Loucy (cell line): ENCODE measurements around the gene THRSP.

Experiments
- H2AFZ ChIP-seq: fragments of 200-600 bp; sonication (generic); 2 replicates; pipeline ENCODE4 v1.6.0; 2016; ENCODE audit warnings: antibody characterized with exemption, mild to moderate bottlenecking, low read length, moderate library complexity
- H3F3A ChIP-seq: fragments of 200-600 bp; 2 replicates; pipeline ENCODE4 v1.6.0; 2016; ENCODE audit warnings: antibody characterized with exemption, low read depth, mild to moderate bottlenecking
- H3K27me3 ChIP-seq: fragments of 200-600 bp; sonication (generic); 2 replicates; pipeline ENCODE4 v1.6.1; 2014; ENCODE audit warnings: low read length, mild to moderate bottlenecking; ENCODE audit not compliant: insufficient read depth, poor library complexity, severe bottlenecking
- H3K36me3 ChIP-seq: fragments of 200-600 bp; sonication (generic); 2 replicates; pipeline ENCODE4 v1.6.1; 2016; ENCODE audit warnings: low read length; ENCODE audit not compliant: insufficient read depth
- H3K4me1 ChIP-seq: fragments of 200-600 bp; sonication (generic); 2 replicates; pipeline ENCODE4 v1.5.1; 2014; ENCODE audit warnings: low read length, mild to moderate bottlenecking; ENCODE audit not compliant: insufficient read depth, poor library complexity, severe bottlenecking
- H3K4me2 ChIP-seq: fragments of 200-600 bp; sonication (generic); 2 replicates; pipeline ENCODE4 v1.6.0; 2014; ENCODE audit warnings: antibody characterized with exemption, low read length, low read depth, mild to moderate bottlenecking; ENCODE audit not compliant: poor library complexity, severe bottlenecking
- H3K4me3 ChIP-seq: fragments of 200-600 bp; sonication (generic); 2 replicates; pipeline ENCODE4 v1.5.1; 2014; ENCODE audit warnings: low read length, mild to moderate bottlenecking, mixed read lengths; ENCODE audit not compliant: poor library complexity, severe bottlenecking
- H3K79me2 ChIP-seq: fragments of 200-600 bp; sonication (generic); 2 replicates; pipeline ENCODE4 v1.6.1; 2014; ENCODE audit warnings: low read length; ENCODE audit not compliant: insufficient read depth
- H3K9ac ChIP-seq: fragments of 200-600 bp; sonication (generic); 2 replicates; pipeline ENCODE4 v1.6.0; 2014; ENCODE audit warnings: mild to moderate bottlenecking, low read depth, low read length, moderate library complexity; ENCODE audit not compliant: poor library complexity, severe bottlenecking
- H3K9me2 ChIP-seq: fragments of 200-600 bp; sonication (generic); replicated peaks from 2 replicates; pipeline ENCODE4 v1.6.1; 2016; ENCODE audit warnings: low read depth, low read length, mixed read lengths
- H3K9me3 ChIP-seq: fragments of 200-600 bp; sonication (generic); 2 replicates; pipeline ENCODE4 v1.6.1; 2014; ENCODE audit warnings: mild to moderate bottlenecking, antibody characterized with exemption, low read length, low read depth; ENCODE audit not compliant: insufficient read depth
- H4K20me1 ChIP-seq: fragments of 200-600 bp; sonication (generic); 2 replicates; pipeline ENCODE4 v1.6.0; 2014; ENCODE audit warnings: antibody characterized with exemption, low read length, mild to moderate bottlenecking; ENCODE audit not compliant: insufficient read depth, poor library complexity, severe bottlenecking
- EZH2phosphoT487 ChIP-seq: fragments of 200-600 bp; IDR thresholded peaks from 2 replicates; pipeline ENCODE4 v1.6.1; 2018; ENCODE audit warnings: antibody characterized with exemption, mild to moderate bottlenecking, moderate library complexity, borderline replicate concordance
- TF ChIP-seq, protein P1 (sequence below): fragments of 200-600 bp; sonication (generic); conservative IDR thresholded peaks from 2 replicates; pipeline ENCODE4 v1.5.1; 2014; ENCODE audit warnings: mild to moderate bottlenecking, antibody characterized with exemption, low read length

THRSP gene

DNA sequence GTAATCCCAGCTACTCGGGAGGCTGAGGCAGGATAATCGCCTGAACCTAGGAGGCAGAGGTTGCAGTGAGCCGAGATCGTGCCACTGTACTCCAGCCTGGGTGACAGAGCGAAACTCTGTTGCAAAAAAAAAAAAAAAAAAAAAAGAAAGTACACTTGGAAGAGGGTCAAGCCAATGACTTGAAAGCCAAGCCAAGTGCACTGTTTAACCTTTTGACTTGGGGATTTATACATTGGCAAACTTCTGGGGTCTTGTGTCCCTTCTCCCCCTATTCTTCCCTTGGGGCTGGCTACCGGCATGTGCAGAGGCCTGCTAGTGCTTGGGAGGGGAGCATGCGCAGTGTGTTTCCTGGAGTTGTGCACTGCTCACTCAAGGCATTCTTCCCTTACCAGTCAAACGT lies 14.3 kb upstream of the THRSP start:
- Histone ChIP-seq H3K27me3 (no peaks in the 10 kb centered on the region), H4K20me1 (no peaks in the 10 kb centered on the region), H3K4me2 (no peak overlapping the region), H3F3A (no peaks in the 10 kb centered on the region), H3K9ac (no peak overlapping the region), H3K4me3 (no peak overlapping the region), H3K4me1 (no peaks in the 10 kb centered on the region), H2AFZ (no peak overlapping the region), H3K9me3 (no peaks in the 10 kb centered on the region), H3K36me3 (no peaks in the 10 kb centered on the region), H3K79me2 (no peaks in the 10 kb centered on the region), H3K9me2 (no peaks in the 10 kb centered on the region)
- no peak for TF ChIP-seq EZH2phosphoT487
- TF ChIP-seq, protein P1, sequence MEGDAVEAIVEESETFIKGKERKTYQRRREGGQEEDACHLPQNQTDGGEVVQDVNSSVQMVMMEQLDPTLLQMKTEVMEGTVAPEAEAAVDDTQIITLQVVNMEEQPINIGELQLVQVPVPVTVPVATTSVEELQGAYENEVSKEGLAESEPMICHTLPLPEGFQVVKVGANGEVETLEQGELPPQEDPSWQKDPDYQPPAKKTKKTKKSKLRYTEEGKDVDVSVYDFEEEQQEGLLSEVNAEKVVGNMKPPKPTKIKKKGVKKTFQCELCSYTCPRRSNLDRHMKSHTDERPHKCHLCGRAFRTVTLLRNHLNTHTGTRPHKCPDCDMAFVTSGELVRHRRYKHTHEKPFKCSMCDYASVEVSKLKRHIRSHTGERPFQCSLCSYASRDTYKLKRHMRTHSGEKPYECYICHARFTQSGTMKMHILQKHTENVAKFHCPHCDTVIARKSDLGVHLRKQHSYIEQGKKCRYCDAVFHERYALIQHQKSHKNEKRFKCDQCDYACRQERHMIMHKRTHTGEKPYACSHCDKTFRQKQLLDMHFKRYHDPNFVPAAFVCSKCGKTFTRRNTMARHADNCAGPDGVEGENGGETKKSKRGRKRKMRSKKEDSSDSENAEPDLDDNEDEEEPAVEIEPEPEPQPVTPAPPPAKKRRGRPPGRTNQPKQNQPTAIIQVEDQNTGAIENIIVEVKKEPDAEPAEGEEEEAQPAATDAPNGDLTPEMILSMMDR = no peak

DNA sequence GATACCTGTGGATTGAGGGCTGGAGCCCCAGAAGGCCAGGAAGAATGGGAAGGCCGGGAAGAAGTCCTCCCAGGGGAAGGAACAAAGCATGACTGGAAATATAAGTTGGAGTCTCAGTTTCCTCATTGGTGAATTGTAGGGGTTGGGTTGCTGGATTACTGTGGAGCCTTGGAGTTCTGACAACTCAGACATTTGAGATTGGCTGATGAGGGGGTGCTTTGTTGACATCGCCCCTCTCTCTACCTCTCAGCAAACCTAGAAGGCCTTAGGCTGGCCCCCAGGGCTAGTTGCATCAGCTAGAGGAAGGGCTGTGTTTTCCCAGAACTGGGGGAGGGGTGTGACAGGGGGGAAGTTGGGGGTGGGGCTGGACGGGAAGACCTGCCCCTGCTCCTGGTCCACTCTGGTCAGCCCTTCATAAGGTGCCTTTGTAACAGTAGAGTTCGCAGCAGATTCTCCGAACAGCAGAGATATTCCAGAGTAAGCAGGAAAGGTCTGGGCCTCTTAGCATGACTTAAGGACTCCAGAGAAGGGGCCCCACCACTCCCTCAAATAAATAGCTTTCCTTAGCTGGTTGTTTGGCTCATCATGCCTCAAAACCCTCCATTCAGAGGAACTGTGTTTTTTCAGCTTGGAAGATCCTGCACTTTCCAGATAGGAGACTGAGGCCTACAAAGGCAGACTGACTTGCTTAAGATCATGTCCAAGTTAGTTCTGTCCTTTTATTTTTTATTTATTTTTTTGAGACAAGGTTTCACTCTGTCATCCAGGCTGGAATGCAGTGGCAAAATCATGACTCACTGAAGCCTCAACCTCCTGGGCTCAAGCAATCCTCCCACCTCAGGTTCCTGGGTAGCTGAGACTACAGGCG lies 12.5 kb upstream of the THRSP start:
- H3K27me3 ChIP-seq = no peaks in the 10 kb centered on the region
- H3K4me2 ChIP-seq = no peak overlapping the region
- H3F3A ChIP-seq = no peaks in the 10 kb centered on the region
- H4K20me1 ChIP-seq = no peaks in the 10 kb centered on the region
- H3K79me2 ChIP-seq = no peaks in the 10 kb centered on the region
- H3K4me1 ChIP-seq = no peaks in the 10 kb centered on the region
- no peaks in the 10 kb centered on the region for H3K9me3 ChIP-seq
- TF ChIP-seq, protein P1 = no peak
- H2AFZ ChIP-seq = no peak overlapping the region
- H3K9ac ChIP-seq = no peak overlapping the region
- no peaks in the 10 kb centered on the region for H3K36me3 ChIP-seq
- no peak overlapping the region for H3K4me3 ChIP-seq
- H3K9me2 ChIP-seq = no peaks in the 10 kb centered on the region

DNA sequence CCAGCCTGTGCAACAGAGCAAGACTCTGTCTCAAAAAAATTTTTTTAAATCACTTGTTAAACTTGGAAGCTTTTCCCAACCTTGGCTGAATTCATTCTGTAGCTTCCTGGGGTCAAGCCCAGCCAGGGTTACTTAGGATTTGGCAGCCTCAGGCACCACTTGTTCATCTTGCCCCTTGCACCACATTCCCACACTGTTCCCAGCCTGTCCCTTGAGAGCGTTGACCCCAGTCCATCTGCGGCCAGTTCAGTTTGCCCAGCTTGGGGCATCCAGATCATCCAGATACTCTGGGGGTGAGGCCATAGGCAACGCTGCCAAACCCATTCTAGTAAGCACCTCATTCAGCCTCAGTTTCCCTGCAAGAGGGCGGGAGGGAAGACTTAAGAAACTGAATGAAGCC lies 8.7 kb upstream of the THRSP start:
- Histone ChIP-seq H2AFZ (no peak overlapping the region), H3K9me2 (no peaks in the 10 kb centered on the region), H3K79me2 (no peaks in the 10 kb centered on the region), H3F3A (no peaks in the 10 kb centered on the region), H3K4me3 (no peak overlapping the region), H3K27me3 (no peaks in the 10 kb centered on the region), H3K4me2 (no peak overlapping the region), H3K9me3 (no peaks in the 10 kb centered on the region), H3K36me3 (no peaks in the 10 kb centered on the region), H4K20me1 (no peaks in the 10 kb centered on the region), H3K4me1 (no peaks in the 10 kb centered on the region), H3K9ac (no peak overlapping the region)
- TF ChIP-seq EZH2phosphoT487 = no peak
- TF ChIP-seq, protein P1 = no peak
